SK-N-SH treated with all-trans-retinoic acid at 6 μM for 48 hours (cell line): ENCODE data around the gene HOXB1.

Experiments
- ATAC-seq: fragments of 200-7000 bp; cut with Tn5 transposase; 3 replicates; pipeline ENCODE4 v1.9.1; 2020; ENCODE audit warnings: mild to moderate bottlenecking, moderate library complexity
- ARNTL ChIP-seq: fragments of 450-650 bp; formaldehyde crosslinking; IDR thresholded peaks from 2 replicates; pipeline ENCODE4 v1.5.0; 2020; ENCODE audit warnings: low read depth, mild to moderate bottlenecking, moderate library complexity, borderline replicate concordance
- BACH2 ChIP-seq: fragments of 250-450 bp; sonication (Bioruptor Pico); IDR thresholded peaks from 2 replicates; pipeline ENCODE4 v1.9.0; 2021; ENCODE audit warnings: mild to moderate bottlenecking, borderline replicate concordance
- CSDC2 ChIP-seq: fragments of 250-450 bp; sonication (Bioruptor Pico); IDR thresholded peaks from 2 replicates; pipeline ENCODE4 v1.5.0; 2020; ENCODE audit warnings: mild to moderate bottlenecking, moderate library complexity
- CSRNP3 ChIP-seq: fragments of 250-450 bp; sonication (Bioruptor Pico); IDR thresholded peaks from 2 replicates; pipeline ENCODE4 v1.5.1; 2021; ENCODE audit warnings: mild to moderate bottlenecking, moderate library complexity
- ESRRG ChIP-seq: fragments of 250-450 bp; sonication (Bioruptor Pico); IDR thresholded peaks from 2 replicates; pipeline ENCODE4 v1.6.1; 2021; ENCODE audit warnings: mild to moderate bottlenecking
- GLIS3 ChIP-seq: fragments of 250-450 bp; sonication (Bioruptor Pico); IDR thresholded peaks from 2 replicates; pipeline ENCODE4 v1.5.0; 2020; ENCODE audit warnings: mild to moderate bottlenecking, moderate library complexity
- ISL1 ChIP-seq: fragments of 250-450 bp; sonication (Bioruptor Pico); IDR thresholded peaks from 2 replicates; pipeline ENCODE4 v2.1.2; 2022; ENCODE audit warnings: mild to moderate bottlenecking, moderate library complexity
- OSR1 ChIP-seq: fragments of 250-450 bp; sonication (Bioruptor Pico); IDR thresholded peaks from 2 replicates; pipeline ENCODE4 v1.8.0; 2022; ENCODE audit warnings: moderate library complexity, mild to moderate bottlenecking, inconsistent platforms
- PATZ1 ChIP-seq: fragments of 250-450 bp; sonication (Bioruptor Pico); IDR thresholded peaks from 2 replicates; pipeline ENCODE4 v1.8.0; 2020; ENCODE audit warnings: mild to moderate bottlenecking, moderate library complexity, borderline replicate concordance
- PPARA ChIP-seq: fragments of 250-450 bp; sonication (Bioruptor Pico); IDR thresholded peaks from 2 replicates; pipeline ENCODE4 v1.5.0; 2020; ENCODE audit warnings: mild to moderate bottlenecking, borderline replicate concordance
- RARB ChIP-seq: fragments of 250-450 bp; sonication (Bioruptor Pico); IDR thresholded peaks from 2 replicates; pipeline ENCODE4 v1.8.0; 2021; ENCODE audit warnings: mild to moderate bottlenecking, moderate library complexity
- SNAI2 ChIP-seq: fragments of 250-450 bp; sonication (Bioruptor Pico); IDR thresholded peaks from 2 replicates; pipeline ENCODE4 v1.5.0; 2020; ENCODE audit warnings: mild to moderate bottlenecking, moderate library complexity
- TCF4 ChIP-seq: fragments of 250-450 bp; sonication (Bioruptor Pico); IDR thresholded peaks from 2 replicates; pipeline ENCODE4 v1.8.0; 2021; ENCODE audit warnings: mild to moderate bottlenecking, moderate library complexity, borderline replicate concordance
- TOX ChIP-seq: fragments of 250-450 bp; sonication (Bioruptor Pico); IDR thresholded peaks from 2 replicates; pipeline ENCODE4 v1.8.0; 2021; ENCODE audit warnings: mild to moderate bottlenecking, moderate library complexity, borderline replicate concordance
- ZC3H10 ChIP-seq: fragments of 250-450 bp; sonication (Bioruptor Pico); IDR thresholded peaks from 2 replicates; pipeline ENCODE4 v1.5.1; 2021; ENCODE audit warnings: mild to moderate bottlenecking, moderate library complexity
- ZFP30 ChIP-seq: fragments of 450-650 bp; formaldehyde crosslinking; IDR thresholded peaks from 2 replicates; pipeline ENCODE4 v1.5.0; 2022; ENCODE audit warnings: mild to moderate bottlenecking, moderate library complexity
- ZNF565 ChIP-seq: fragments of 450-650 bp; formaldehyde crosslinking; conservative IDR thresholded peaks from 2 replicates; pipeline ENCODE4 v1.5.0; 2020; ENCODE audit warnings: low read depth, mild to moderate bottlenecking, moderate library complexity
- ZNF70 ChIP-seq: fragments of 450-650 bp; formaldehyde crosslinking; IDR thresholded peaks from 2 replicates; pipeline ENCODE4 v1.5.0; 2020; ENCODE audit warnings: mild to moderate bottlenecking, moderate library complexity
- ZNF8 ChIP-seq: fragments of 450-650 bp; formaldehyde crosslinking; IDR thresholded peaks from 2 replicates; pipeline ENCODE4 v1.5.0; 2020; ENCODE audit warnings: mild to moderate bottlenecking, moderate library complexity
- TF ChIP-seq, protein P1 (sequence below): fragments of 250-450 bp; sonication (Bioruptor Pico); IDR thresholded peaks from 2 replicates; pipeline ENCODE4 v1.8.0; 2021; ENCODE audit warnings: low read depth, mild to moderate bottlenecking, moderate library complexity, borderline replicate concordance
- TF ChIP-seq, protein P2 (sequence below): fragments of 250-450 bp; sonication (Bioruptor Pico); IDR thresholded peaks from 2 replicates; pipeline ENCODE4 v1.5.0; 2020; ENCODE audit warnings: mild to moderate bottlenecking, moderate library complexity
- TF ChIP-seq, protein P3 (sequence below): fragments of 250-450 bp; sonication (Bioruptor Pico); IDR thresholded peaks from 2 replicates; pipeline ENCODE4 v1.5.1; 2020; ENCODE audit warnings: low read depth, mild to moderate bottlenecking, moderate library complexity

Gene HOXB1

GRCh38 chr17:48488548-48489106 is 42.2 kb downstream of the HOXB1 start:
- no peak for ATAC-seq
- TF ChIP-seq ARNTL: no peak
- no peak for TF ChIP-seq ZNF565 (CRISPR knock-in tag)
- TF ChIP-seq TOX: no peak
- no peak for TF ChIP-seq RARB (CRISPR knock-in tag)
- TF ChIP-seq ESRRG (CRISPR knock-in tag): no peak
- TF ChIP-seq, protein P1, sequence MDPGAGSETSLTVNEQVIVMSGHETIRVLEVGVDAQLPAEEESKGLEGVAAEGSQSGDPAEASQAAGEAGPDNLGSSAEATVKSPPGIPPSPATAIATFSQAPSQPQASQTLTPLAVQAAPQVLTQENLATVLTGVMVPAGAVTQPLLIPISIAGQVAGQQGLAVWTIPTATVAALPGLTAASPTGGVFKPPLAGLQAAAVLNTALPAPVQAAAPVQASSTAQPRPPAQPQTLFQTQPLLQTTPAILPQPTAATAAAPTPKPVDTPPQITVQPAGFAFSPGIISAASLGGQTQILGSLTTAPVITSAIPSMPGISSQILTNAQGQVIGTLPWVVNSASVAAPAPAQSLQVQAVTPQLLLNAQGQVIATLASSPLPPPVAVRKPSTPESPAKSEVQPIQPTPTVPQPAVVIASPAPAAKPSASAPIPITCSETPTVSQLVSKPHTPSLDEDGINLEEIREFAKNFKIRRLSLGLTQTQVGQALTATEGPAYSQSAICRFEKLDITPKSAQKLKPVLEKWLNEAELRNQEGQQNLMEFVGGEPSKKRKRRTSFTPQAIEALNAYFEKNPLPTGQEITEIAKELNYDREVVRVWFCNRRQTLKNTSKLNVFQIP: no peak
- TF ChIP-seq SNAI2 (CRISPR knock-in tag): no peak
- TF ChIP-seq GLIS3 (CRISPR knock-in tag): no peak
- no peak for TF ChIP-seq OSR1 (CRISPR knock-in tag)
- TF ChIP-seq CSRNP3: no peak
- TF ChIP-seq PATZ1 (CRISPR knock-in tag): no peak
- TF ChIP-seq BACH2 (CRISPR knock-in tag): no peak
- no peak for TF ChIP-seq ZC3H10
- no peak for TF ChIP-seq ZFP30
- no peak for TF ChIP-seq CSDC2 (CRISPR knock-in tag)
- no peak for TF ChIP-seq PPARA (CRISPR knock-in tag)
- TF ChIP-seq, protein P2, sequence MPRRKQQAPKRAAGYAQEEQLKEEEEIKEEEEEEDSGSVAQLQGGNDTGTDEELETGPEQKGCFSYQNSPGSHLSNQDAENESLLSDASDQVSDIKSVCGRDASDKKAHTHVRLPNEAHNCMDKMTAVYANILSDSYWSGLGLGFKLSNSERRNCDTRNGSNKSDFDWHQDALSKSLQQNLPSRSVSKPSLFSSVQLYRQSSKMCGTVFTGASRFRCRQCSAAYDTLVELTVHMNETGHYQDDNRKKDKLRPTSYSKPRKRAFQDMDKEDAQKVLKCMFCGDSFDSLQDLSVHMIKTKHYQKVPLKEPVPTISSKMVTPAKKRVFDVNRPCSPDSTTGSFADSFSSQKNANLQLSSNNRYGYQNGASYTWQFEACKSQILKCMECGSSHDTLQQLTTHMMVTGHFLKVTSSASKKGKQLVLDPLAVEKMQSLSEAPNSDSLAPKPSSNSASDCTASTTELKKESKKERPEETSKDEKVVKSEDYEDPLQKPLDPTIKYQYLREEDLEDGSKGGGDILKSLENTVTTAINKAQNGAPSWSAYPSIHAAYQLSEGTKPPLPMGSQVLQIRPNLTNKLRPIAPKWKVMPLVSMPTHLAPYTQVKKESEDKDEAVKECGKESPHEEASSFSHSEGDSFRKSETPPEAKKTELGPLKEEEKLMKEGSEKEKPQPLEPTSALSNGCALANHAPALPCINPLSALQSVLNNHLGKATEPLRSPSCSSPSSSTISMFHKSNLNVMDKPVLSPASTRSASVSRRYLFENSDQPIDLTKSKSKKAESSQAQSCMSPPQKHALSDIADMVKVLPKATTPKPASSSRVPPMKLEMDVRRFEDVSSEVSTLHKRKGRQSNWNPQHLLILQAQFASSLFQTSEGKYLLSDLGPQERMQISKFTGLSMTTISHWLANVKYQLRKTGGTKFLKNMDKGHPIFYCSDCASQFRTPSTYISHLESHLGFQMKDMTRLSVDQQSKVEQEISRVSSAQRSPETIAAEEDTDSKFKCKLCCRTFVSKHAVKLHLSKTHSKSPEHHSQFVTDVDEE (CRISPR knock-in tag): no peak
- TF ChIP-seq ZNF70 (CRISPR knock-in tag): no peak
- no peak for TF ChIP-seq ZNF8 (CRISPR knock-in tag)
- no peak for TF ChIP-seq ISL1 (CRISPR knock-in tag)

DNA sequence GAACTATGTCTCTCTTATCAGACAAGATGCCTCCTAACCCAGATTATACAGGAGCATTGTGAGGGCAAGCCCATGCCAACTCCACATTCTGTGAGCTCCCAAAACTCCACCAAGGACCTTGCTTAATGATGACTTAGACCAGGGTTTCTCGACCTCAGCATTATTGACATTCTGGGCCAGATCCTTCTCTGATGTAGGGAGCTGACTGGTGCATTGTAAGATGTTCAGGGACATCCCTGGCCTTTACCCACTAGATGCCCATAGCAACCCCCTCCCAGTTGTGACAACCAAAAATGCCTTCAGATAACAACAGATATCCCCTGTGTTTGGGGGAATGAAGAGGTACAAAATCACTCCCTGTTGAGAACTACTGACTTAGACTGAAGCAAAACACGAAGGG is 43.6 kb downstream of the HOXB1 start:
- TF ChIP-seq ZNF565 (CRISPR knock-in tag) (no peak), ISL1 (CRISPR knock-in tag) (no peak), PPARA (CRISPR knock-in tag) (no peak), ZNF70 (CRISPR knock-in tag) (no peak), CSRNP3 (no peak), GLIS3 (CRISPR knock-in tag) (no peak), OSR1 (CRISPR knock-in tag) (no peak), RARB (CRISPR knock-in tag) (no peak), TOX (no peak), TCF4 (no peak)
- TF ChIP-seq, protein P2 (CRISPR knock-in tag): no peak
- TF ChIP-seq, protein P3, sequence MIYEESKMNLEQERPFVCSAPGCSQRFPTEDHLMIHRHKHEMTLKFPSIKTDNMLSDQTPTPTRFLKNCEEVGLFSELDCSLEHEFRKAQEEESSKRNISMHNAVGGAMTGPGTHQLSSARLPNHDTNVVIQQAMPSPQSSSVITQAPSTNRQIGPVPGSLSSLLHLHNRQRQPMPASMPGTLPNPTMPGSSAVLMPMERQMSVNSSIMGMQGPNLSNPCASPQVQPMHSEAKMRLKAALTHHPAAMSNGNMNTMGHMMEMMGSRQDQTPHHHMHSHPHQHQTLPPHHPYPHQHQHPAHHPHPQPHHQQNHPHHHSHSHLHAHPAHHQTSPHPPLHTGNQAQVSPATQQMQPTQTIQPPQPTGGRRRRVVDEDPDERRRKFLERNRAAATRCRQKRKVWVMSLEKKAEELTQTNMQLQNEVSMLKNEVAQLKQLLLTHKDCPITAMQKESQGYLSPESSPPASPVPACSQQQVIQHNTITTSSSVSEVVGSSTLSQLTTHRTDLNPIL (CRISPR knock-in tag): no peak
- TF ChIP-seq, all 23 proteins: peak for 0
- no peak for ATAC-seq
